Fibroblast of skin of back (primary cell): ENCODE data around the gene CFAP45. TPM values are rescaled to one million over a fixed set of nuclear protein-coding genes. Genes with fewer than 3 reads are reported as not detected.

Experiments used
- DNase-seq: peaks from one replicate; pipeline ENCODE4 v3.0.0-alpha.2; 2013
- polyA plus RNA-seq, 2 experiments: library from polyadenylated mRNA; unstranded; fragments of 120-200 nt; gene quantifications; one replicate each; pipeline ENCODE4 v1.2.1, GENCODE V29; 2013; ENCODE audit not compliant: insufficient read length in 2 of 2

The CFAP45 gene
- polyA plus RNA-seq (2013, experiment 1 of 2; ENCODE audit: insufficient read length), result 1.8 TPM
- polyA plus RNA-seq (2013, experiment 2 of 2; ENCODE audit: insufficient read length), result 1.0 TPM

GRCh38 chr1:159900086-159900680 lies at the start of gene CFAP45:
Gene CFAP45 (minus strand): TSS chr1:159900165. CDS start chr1:159900098, 67 bp downstream.
- DNase-seq, result peak; percentile 72

- no peak for DNase-seq
Measured at GRCh38 chr1:159949123-159949522, 49.2 kb upstream of the CFAP45 start.

- no peak for DNase-seq
Measured at GRCh38 chr1:159947942-159948341, 48.0 kb upstream of the CFAP45 start.

GRCh38 chr1:159946242-159947187 lies 46.5 kb upstream of the CFAP45 start:
- no peak for DNase-seq

GRCh38 chr1:159945483-159946241 lies 45.7 kb upstream of the CFAP45 start, which contains the start of gene IGSF9:
Gene IGSF9 (minus strand): TSS chr1:159945613. CDS start chr1:159943454, 2,159 bp downstream.
- DNase-seq, result peak; percentile 82

- no peak for DNase-seq
Measured at GRCh38 chr1:159944623-159945455, 44.9 kb upstream of the CFAP45 start.

- no peak for DNase-seq
Measured at GRCh38 chr1:159943908-159944622, 44.1 kb upstream of the CFAP45 start.

- DNase-seq, result no peak
Measured at GRCh38 chr1:159943278-159943640, 43.3 kb upstream of the CFAP45 start.

- no peak for DNase-seq
Measured at GRCh38 chr1:159942632-159943277, 42.8 kb upstream of the CFAP45 start.

- DNase-seq, result no peak
Measured at GRCh38 chr1:159941591-159942560, 41.9 kb upstream of the CFAP45 start.

- DNase-seq, result no peak
Measured at GRCh38 chr1:159941141-159941540, 41.2 kb upstream of the CFAP45 start.

GRCh38 chr1:159940006-159940620 lies 40.1 kb upstream of the CFAP45 start:
- no peak for DNase-seq

GRCh38 chr1:159939678-159940002 lies 39.7 kb upstream of the CFAP45 start:
- DNase-seq, result no peak

GRCh38 chr1:159938905-159939677 lies 39.1 kb upstream of the CFAP45 start:
- no peak for DNase-seq

GRCh38 chr1:159938211-159938852 lies 38.4 kb upstream of the CFAP45 start:
- DNase-seq, result no peak

GRCh38 chr1:159937054-159937750 lies 37.2 kb upstream of the CFAP45 start:
- no peak for DNase-seq

GRCh38 chr1:159936273-159936904 lies 36.4 kb upstream of the CFAP45 start:
- peak; percentile 49 for DNase-seq
